Tibial artery (tissue), 4 donors: ENCODE data around the gene PKNOX2.

Source experiments
- DNase-seq, 2 donors: peaks; one replicate each; pipeline ENCODE4 v3.0.0-alpha.2; 2019
- H3K27ac ChIP-seq, 2 donors: fragments of 200-600 bp; sonication (generic) in 1 of 2; 1 replicate in 1 of 2; 2 replicates in 1 of 2; pipeline ENCODE4 v1.5.1; 2018 to 2019; ENCODE audit warnings: mild to moderate bottlenecking in 1 of 2
- H3K27me3 ChIP-seq, 2 donors: fragments of 200-600 bp; sonication (generic) in 1 of 2; one replicate each; pipeline versions ENCODE4 v1.5.1 to v1.6.0; 2016 to 2019
- H3K36me3 ChIP-seq, 3 donors: fragments of 200-600 bp; sonication (generic) in 2 of 3; one replicate each; pipeline ENCODE4 v1.5.1; 2016 to 2019; ENCODE audit warnings: mild to moderate bottlenecking in 2 of 3
- H3K4me1 ChIP-seq, 4 donors: fragments of 200-600 bp; sonication (generic) in 2 of 4; 1 replicate in 3 of 4; 2 replicates in 1 of 4; pipeline ENCODE4 v1.5.1; 2016 to 2019
- H3K4me3 ChIP-seq, 2 donors: fragments of 200-600 bp; sonication (generic) in 1 of 2; 1 replicate in 1 of 2; 2 replicates in 1 of 2; pipeline ENCODE4 v1.5.1; 2018 to 2019; ENCODE audit warnings: mild to moderate bottlenecking in 2 of 2
- H3K9me3 ChIP-seq, 3 donors: fragments of 200-600 bp; sonication (generic) in 1 of 3; one replicate each; pipeline ENCODE4 v1.5.1; 2016 to 2019
- CTCF ChIP-seq, 2 experiments: fragments of 200-600 bp in 1 of 2; fragments of 450-650 bp in 1 of 2; IDR thresholded peaks; one replicate each; pipeline ENCODE4 v1.5.1; 2017 to 2019; ENCODE audit warnings: antibody characterized with exemption in 2 of 2, mild to moderate bottlenecking in 1 of 2, moderate library complexity in 1 of 2
- intact Hi-C: fragments of 100-400 bp; cut with DNase I; formaldehyde crosslinking; loops from one replicate; pipeline ENCODE4 v1.15.0; 2023; ENCODE audit warnings: low total_unique reads

The PKNOX2 gene

GRCh38 chr11:125376117-125376516 lies 211.6 kb downstream of the PKNOX2 start:
- peak; percentile 68 to 94 for DNase-seq
- Histone ChIP-seq H3K9me3 (no peaks in the 10 kb centered on the region), H3K4me3 (peak overlapping the region in 1 of 2 donors; percentile 23), H3K27me3 (no peaks in the 10 kb centered on the region), H3K36me3 (no peaks in the 10 kb centered on the region), H3K27ac (peak overlapping the region; percentile 74 to 77), H3K4me1 (peaks cover 4 to 45% (median 35%) of the 10 kb centered on the region in 4 donors)
- no peak for TF ChIP-seq CTCF (IDR thresholded peaks at IDR 0.05)
- intact Hi-C loops: loop anchor here (10.0 kb wide), 1 partner anchor 621 kb away; the partner anchor contains the start of gene VSIG2

GRCh38 chr11:125376856-125377255 lies 212.3 kb downstream of the PKNOX2 start:
- intact Hi-C loops: loop anchor here (10.0 kb wide), 1 partner anchor 622 kb away; the partner anchor contains the start of gene VSIG2
- Histone ChIP-seq H3K9me3 (no peaks in the 10 kb centered on the region), H3K27me3 (no peaks in the 10 kb centered on the region), H3K27ac (peak overlapping the region; percentile 74 to 77), H3K4me1 (peaks cover 4 to 45% (median 35%) of the 10 kb centered on the region in 4 donors), H3K4me3 (no peak overlapping the region), H3K36me3 (no peaks in the 10 kb centered on the region)
- no peak for TF ChIP-seq CTCF (IDR thresholded peaks at IDR 0.05)
- no peak for DNase-seq

- H3K27ac ChIP-seq: peak overlapping the region; percentile 2 to 29
- no peak for DNase-seq
- H3K27me3 ChIP-seq: no peaks in the 10 kb centered on the region
- intact Hi-C loops: loop anchor here (10.0 kb wide), 1 partner anchor 623 kb away; the partner anchor contains the start of gene VSIG2
- H3K9me3 ChIP-seq: no peaks in the 10 kb centered on the region
- H3K36me3 ChIP-seq: no peaks in the 10 kb centered on the region
- TF ChIP-seq CTCF (IDR thresholded peaks at IDR 0.05): no peak
- H3K4me3 ChIP-seq: no peak overlapping the region
- peaks cover 4 to 43% (median 35%) of the 10 kb centered on the region in 4 donors for H3K4me1 ChIP-seq
Observed at GRCh38 chr11:125378083-125378482, 213.5 kb downstream of the PKNOX2 start.

GRCh38 chr11:125378571-125378970 lies 214.0 kb downstream of the PKNOX2 start:
- Histone ChIP-seq H3K9me3 (no peaks in the 10 kb centered on the region), H3K27ac (peak overlapping the region; percentile 2 to 29), H3K4me1 (peaks cover 4 to 38% (median 33%) of the 10 kb centered on the region in 4 donors), H3K4me3 (no peak overlapping the region), H3K27me3 (no peaks in the 10 kb centered on the region), H3K36me3 (no peaks in the 10 kb centered on the region)
- no peak for TF ChIP-seq CTCF (IDR thresholded peaks at IDR 0.05)
- intact Hi-C loops: loop anchor here (10.0 kb wide), 1 partner anchor 624 kb away; the partner anchor contains the start of gene VSIG2
- no peak for DNase-seq

- intact Hi-C loops: loop anchor here (10.0 kb wide), 1 partner anchor 625 kb away; the partner anchor contains the start of gene VSIG2
- no peaks in the 10 kb centered on the region for H3K36me3 ChIP-seq
- no peaks in the 10 kb centered on the region for H3K9me3 ChIP-seq
- no peak for TF ChIP-seq CTCF (IDR thresholded peaks at IDR 0.05)
- H3K27ac ChIP-seq: no peak overlapping the region
- H3K27me3 ChIP-seq: no peaks in the 10 kb centered on the region
- DNase-seq: no peak
- no peak overlapping the region for H3K4me3 ChIP-seq
- peaks cover 4 to 28% (median 23%) of the 10 kb centered on the region in 4 donors for H3K4me1 ChIP-seq
Observed at GRCh38 chr11:125379565-125379964, 215.0 kb downstream of the PKNOX2 start.
